ENCODE measurements around the gene CADM2.
"Not testable (repeated sequence)": the region's sequence is repeated elsewhere in the genome, so short reads cannot be mapped to it uniquely, and the experiment has no call there.

The CADM2 gene

DNA sequence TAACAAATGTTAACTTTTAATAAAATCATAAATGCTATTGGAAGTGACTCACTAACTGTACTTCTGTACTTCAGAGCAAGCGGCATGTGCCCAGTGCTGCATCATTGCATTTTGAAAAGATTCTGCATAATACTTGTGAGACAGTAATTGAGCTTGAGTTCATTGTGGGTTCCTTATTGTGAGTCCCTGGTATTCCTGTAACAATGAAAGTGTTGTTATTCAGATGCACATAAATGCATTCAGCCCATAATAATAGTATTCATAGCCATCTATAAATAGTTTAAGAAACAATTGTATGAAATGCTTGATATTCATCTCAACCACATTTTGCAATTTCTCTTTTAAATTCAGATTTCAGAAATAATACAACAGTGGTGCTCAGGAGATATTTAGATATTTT is 976.4 kb downstream of the CADM2 start:
- no peak overlapping the region for H3K4me3 Mint-ChIP-seq
- no peaks in the 10 kb centered on the region for H3K36me3 Mint-ChIP-seq (ENCODE audit: low read depth)
- intact Hi-C loops (cut with micrococcal nuclease) = no loop called here
- H3K27me3 Mint-ChIP-seq = no peaks in the 10 kb centered on the region
- H3K9me3 Mint-ChIP-seq = no peaks in the 10 kb centered on the region
- no peaks in the 10 kb centered on the region for H3K4me1 Mint-ChIP-seq (ENCODE audit: low read depth)
- no peak overlapping the region for H3K27ac Mint-ChIP-seq

DNA sequence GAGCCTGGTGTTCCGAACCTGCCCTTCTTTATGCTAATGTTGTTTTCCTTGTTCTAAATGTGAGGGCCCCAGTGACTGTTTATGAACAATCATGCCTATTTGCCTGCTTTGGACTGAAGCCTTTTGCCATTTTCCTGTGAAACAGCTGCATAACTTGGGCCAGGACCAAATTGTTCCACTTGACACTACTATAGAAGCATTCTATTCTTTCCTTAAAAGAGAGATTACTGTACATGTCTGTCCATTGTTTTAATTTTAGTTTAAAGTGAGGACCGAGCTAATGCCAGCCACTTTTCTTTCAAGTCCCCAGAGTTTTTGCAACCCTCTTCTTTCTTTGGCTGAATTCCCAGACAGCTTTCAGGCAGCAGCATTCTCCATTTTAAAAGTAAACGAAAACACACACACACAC is 980.3 kb downstream of the CADM2 start:
- peaks cover 6% of the 10 kb centered on the region for H3K9me3 Mint-ChIP-seq
- intact Hi-C loops (cut with micrococcal nuclease) = no loop called here
- no peaks in the 10 kb centered on the region for H3K27me3 Mint-ChIP-seq

DNA sequence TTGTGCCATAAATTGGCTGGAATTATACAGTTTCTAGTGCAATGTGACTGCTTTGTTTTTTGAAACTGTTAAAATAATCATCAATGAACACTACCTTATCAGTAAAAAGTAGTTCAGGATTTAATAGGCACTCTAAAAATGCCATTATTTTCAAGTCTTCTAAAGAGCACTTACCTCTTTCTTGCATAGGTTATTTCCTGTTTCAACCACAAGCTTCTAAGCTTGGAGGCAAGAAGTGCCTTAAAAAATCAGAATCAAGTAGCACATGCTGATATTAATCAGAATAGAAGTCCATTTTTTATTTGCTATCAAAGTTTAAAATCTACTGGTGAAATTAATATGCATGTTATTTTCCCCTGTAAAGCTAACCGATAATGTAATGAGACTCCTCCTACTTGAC is 991.6 kb downstream of the CADM2 start:
- Mint-ChIP-seq H3K27me3 (no peaks in the 10 kb centered on the region), H3K4me3 (no peak overlapping the region), H3K4me1 (ENCODE audit: low read depth) (no peaks in the 10 kb centered on the region), H3K36me3 (ENCODE audit: low read depth) (no peaks in the 10 kb centered on the region), H3K27ac (no peak overlapping the region), H3K9me3 (peaks cover under 1% of the 10 kb centered on the region)
- intact Hi-C loops (cut with micrococcal nuclease) = no loop called here

More for the DNA sequence above, 980.3 kb downstream of the CADM2 start:
- Mint-ChIP-seq H3K4me1 (ENCODE audit: low read depth) (no peaks in the 10 kb centered on the region), H3K4me3 (no peak overlapping the region), H3K27ac (no peak overlapping the region), H3K36me3 (ENCODE audit: low read depth) (no peaks in the 10 kb centered on the region)

DNA sequence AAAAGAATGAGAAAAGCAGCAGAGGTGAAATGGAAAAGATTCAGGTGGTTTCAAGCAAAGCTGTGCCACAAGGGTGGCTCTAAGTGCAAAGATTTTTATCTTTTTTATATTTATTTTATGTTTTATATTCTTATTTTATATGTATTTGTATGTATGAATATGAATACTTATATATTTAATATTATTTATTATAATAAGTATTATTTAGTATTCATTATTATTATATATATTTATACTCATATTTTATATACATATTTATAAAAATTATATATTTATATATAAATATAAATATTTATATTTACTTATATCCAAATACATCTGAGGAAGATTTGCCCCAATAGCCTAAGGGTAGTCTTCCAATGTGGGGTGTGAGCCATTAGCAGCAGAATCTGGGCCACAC is 1002.0 kb downstream of the CADM2 start:
- H3K4me1 Mint-ChIP-seq (ENCODE audit: low read depth) = no peaks in the 10 kb centered on the region

DNA sequence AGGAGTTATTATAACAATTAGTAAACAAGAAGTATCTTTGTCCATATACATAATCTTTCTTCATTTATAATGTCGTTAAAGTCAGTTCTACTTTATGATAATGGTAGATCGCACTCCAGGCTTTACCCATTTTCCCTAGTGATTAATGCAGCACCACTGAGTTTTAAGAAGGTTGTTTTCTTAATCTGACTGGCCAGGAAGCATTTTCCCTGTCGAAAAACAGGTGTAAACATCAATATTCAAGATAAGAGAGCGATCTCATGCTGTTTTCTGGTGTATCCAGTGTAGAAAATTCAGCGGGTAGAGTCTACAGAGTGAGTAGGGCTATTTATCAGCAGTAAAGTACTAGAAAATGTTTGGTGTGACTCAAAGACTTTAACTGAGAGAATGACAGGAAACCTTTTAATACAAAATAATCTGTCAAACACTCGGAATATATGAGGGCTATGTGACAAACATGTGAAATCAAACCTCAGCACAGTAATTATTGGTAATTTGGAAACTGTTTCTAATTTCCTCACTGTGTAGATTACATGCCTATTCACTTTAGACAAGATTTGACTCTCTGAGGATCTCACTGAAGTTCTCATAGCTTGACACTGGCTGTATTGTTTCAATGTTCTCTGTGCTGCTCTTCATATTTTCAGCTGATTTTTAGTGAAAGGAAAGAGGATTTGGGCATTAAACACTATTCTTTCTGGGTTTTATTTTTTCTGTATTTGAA is 1019.0 kb downstream of the CADM2 start:
- H3K9me3 Mint-ChIP-seq = no peaks in the 10 kb centered on the region
- no peak overlapping the region for H3K27ac Mint-ChIP-seq
- H3K36me3 Mint-ChIP-seq (ENCODE audit: low read depth) = no peaks in the 10 kb centered on the region
- H3K4me1 Mint-ChIP-seq (ENCODE audit: low read depth) = no peaks in the 10 kb centered on the region
- H3K4me3 Mint-ChIP-seq = no peak overlapping the region
- intact Hi-C loops (cut with micrococcal nuclease) = no loop called here
- H3K27me3 Mint-ChIP-seq = no peaks in the 10 kb centered on the region

More for the DNA sequence above, 1002.0 kb downstream of the CADM2 start:
- no peaks in the 10 kb centered on the region for H3K27me3 Mint-ChIP-seq
- H3K9me3 Mint-ChIP-seq = no peaks in the 10 kb centered on the region
- H3K36me3 Mint-ChIP-seq (ENCODE audit: low read depth) = no peaks in the 10 kb centered on the region
- no peak overlapping the region for H3K4me3 Mint-ChIP-seq
- no peak overlapping the region for H3K27ac Mint-ChIP-seq
- intact Hi-C loops (cut with micrococcal nuclease) = no loop called here

DNA sequence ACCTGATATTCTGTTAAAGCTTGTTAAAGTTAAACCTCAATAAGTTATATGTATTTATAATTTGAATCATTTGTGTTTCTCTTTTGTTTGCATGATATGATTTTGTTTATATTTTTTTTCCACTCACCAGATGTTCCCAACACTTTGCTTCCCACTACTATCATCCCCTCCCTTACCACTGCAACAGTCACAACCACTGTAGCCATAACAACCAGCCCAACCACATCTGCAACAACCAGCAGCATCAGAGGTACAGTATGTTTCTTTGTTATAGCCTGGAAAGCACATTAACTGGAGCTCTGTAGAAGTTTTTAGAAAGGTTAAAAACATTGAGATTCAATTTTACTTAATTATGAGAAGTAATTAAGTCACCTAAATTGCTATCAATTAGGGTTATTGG is 1020.2 kb downstream of the CADM2 start:
- H3K4me3 Mint-ChIP-seq = no peak overlapping the region
- no peaks in the 10 kb centered on the region for H3K9me3 Mint-ChIP-seq
- H3K27ac Mint-ChIP-seq = no peak overlapping the region
- no peaks in the 10 kb centered on the region for H3K4me1 Mint-ChIP-seq (ENCODE audit: low read depth)
- H3K27me3 Mint-ChIP-seq = no peaks in the 10 kb centered on the region
- intact Hi-C loops (cut with micrococcal nuclease) = no loop called here
- H3K36me3 Mint-ChIP-seq (ENCODE audit: low read depth) = no peaks in the 10 kb centered on the region

DNA sequence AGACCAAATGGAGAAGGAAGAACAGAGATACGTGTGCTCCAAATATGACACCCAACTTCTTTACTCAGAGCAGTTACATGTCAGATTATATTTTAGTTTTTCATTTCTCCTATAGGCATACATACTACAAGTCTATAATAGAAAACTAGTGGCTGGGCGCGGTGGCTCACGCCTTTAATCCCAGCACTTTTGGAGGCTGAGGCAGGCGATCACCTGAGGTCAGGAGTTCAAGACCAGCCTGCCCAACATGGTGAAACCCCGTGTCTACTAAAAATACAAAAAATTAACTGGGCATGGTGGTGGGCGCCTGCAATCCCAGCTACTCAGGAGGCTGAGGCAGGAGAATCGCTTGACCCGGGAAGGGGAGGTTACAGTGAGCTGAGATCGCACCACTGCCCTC is 1030.8 kb downstream of the CADM2 start:
- H3K9me3 Mint-ChIP-seq; H3K36me3 Mint-ChIP-seq (ENCODE audit: low read depth); H3K27me3 Mint-ChIP-seq; H3K4me3 Mint-ChIP-seq; H3K4me1 Mint-ChIP-seq (ENCODE audit: low read depth); H3K27ac Mint-ChIP-seq; intact Hi-C loops (cut with micrococcal nuclease): not testable (repeated sequence)

DNA sequence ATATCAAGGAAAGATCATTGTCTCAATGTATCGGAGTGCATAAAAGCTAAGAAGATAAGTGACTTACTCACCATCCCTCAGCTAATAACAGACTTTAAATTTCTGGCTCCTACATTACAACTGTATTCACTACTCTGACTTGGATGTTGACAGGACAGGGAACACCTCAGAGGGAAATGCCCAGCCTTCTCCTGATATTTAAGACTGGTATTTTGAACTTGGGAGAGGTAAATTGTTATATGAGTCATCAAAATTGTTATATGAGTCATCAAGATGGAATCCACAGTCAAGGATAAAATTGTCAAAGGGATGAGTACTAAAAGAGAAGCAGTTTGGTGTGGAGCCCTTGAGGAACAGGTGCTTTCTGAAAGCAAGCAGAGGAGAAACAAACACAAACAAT is 1070.8 kb downstream of the CADM2 start:
- Mint-ChIP-seq H3K4me3 (no peak overlapping the region), H3K27me3 (no peaks in the 10 kb centered on the region), H3K4me1 (ENCODE audit: low read depth) (no peaks in the 10 kb centered on the region), H3K27ac (no peak overlapping the region), H3K9me3 (no peaks in the 10 kb centered on the region), H3K36me3 (ENCODE audit: low read depth) (no peaks in the 10 kb centered on the region)
- intact Hi-C loops (cut with micrococcal nuclease) = no loop called here

DNA sequence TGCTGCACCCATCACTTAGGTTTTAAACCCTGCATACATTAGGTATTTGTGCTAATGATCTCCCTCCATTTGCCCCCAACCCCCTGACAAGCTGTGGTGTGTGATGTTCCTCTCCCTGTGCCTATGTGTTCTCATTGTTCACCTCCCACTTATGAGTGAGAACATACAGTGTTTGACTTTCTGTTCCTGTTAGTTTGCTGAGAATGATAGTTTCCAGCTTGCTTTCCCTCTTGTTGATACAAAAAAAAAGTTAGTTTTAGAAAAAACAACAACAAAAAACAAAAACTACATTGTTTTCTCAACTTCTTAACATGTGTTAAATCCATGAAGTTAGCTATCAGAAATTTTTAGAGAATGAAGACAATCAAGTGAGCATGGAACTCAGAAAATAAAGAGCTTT is 1079.1 kb downstream of the CADM2 start:
- Mint-ChIP-seq H3K9me3 (peaks cover 34% of the 10 kb centered on the region), H3K4me1 (ENCODE audit: low read depth) (no peaks in the 10 kb centered on the region), H3K4me3 (no peak overlapping the region), H3K36me3 (ENCODE audit: low read depth) (no peaks in the 10 kb centered on the region), H3K27me3 (no peaks in the 10 kb centered on the region), H3K27ac (no peak overlapping the region)
- intact Hi-C loops (cut with micrococcal nuclease) = no loop called here

DNA sequence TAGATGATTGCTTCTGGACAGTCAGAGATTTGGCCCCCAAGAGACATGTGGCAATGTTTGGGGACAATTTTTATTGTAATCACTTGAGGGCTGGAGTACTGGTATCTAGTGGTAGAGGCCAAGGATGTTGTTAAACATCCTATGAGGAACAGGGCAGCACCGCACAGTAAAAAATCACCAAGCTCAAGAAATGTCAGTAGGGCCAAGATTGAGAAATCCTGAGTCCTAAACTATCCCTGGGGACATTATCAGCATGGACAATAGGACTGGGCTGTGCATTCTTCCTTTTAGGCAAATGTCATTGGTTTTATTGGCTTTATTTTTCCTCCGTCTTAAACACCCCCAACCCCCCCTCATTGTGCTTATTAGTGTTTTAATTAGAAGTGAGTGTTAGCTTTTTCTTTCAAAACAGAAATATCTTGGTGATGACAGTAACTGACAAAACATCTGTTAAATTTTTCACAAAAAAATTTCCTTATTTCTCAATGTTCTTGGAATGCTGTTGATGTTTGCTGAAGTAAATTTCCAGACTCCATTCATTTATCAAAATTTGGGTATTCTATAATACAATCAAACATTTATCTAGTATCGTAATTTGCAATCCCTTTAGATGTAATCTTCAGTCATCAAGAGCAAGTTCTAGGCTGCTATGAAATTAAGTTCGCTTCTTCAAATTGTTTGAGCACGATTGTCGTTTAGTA is 1087.8 kb downstream of the CADM2 start:
- no peak overlapping the region for H3K4me3 Mint-ChIP-seq

DNA sequence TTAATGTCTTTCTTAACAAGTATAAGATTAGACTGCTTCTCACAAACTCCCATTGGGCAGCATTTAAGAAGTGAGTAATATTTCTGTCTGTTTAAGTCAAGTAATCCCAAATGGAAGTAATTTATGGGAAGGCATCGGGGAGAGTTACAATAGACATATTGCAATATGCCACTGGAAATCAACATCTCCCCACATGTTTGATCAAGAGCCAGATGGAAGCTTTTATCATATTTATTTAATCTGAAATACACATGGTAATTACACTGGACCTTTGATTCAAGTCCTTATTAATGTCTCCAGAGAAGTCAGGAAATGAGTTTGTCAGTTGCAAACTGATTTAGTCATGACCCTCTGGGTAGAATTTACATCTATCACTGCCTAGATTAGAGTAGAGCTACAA is 1088.4 kb downstream of the CADM2 start:
- no peaks in the 10 kb centered on the region for H3K36me3 Mint-ChIP-seq (ENCODE audit: low read depth)
- no peak overlapping the region for H3K27ac Mint-ChIP-seq
- H3K27me3 Mint-ChIP-seq = no peaks in the 10 kb centered on the region
- no peaks in the 10 kb centered on the region for H3K4me1 Mint-ChIP-seq (ENCODE audit: low read depth)
- H3K9me3 Mint-ChIP-seq = peaks cover 2% of the 10 kb centered on the region
- intact Hi-C loops (cut with micrococcal nuclease) = no loop called here
- no peak overlapping the region for H3K4me3 Mint-ChIP-seq

More for the DNA sequence above, 1087.8 kb downstream of the CADM2 start:
- Mint-ChIP-seq H3K36me3 (ENCODE audit: low read depth) (no peaks in the 10 kb centered on the region), H3K27ac (no peak overlapping the region), H3K4me1 (ENCODE audit: low read depth) (no peaks in the 10 kb centered on the region), H3K9me3 (peaks cover 8% of the 10 kb centered on the region), H3K27me3 (no peaks in the 10 kb centered on the region)
- intact Hi-C loops (cut with micrococcal nuclease) = no loop called here

DNA sequence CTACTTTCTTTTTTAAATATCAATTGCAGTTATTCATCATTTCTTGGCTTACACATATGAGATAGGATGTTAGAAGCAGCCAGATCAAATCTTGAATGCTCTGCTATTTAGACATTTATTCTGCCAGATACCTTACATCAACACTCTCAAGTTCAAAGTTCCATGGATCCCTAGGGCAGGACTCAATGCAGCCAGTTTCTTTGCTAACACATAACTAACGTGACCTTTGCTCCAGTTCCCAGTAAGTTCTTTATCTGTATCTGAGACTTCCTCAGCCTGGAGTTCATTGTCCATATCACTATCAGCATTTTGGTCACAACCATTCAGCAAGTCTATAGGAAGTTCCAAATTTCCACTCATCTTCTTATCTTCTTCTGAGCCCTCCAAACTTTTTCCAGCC is 1092.3 kb downstream of the CADM2 start:
- Mint-ChIP-seq H3K9me3 (no peaks in the 10 kb centered on the region), H3K36me3 (ENCODE audit: low read depth) (no peaks in the 10 kb centered on the region), H3K4me3 (no peak overlapping the region), H3K27ac (no peak overlapping the region), H3K4me1 (ENCODE audit: low read depth) (no peaks in the 10 kb centered on the region), H3K27me3 (no peaks in the 10 kb centered on the region)
- intact Hi-C loops (cut with micrococcal nuclease) = no loop called here

DNA sequence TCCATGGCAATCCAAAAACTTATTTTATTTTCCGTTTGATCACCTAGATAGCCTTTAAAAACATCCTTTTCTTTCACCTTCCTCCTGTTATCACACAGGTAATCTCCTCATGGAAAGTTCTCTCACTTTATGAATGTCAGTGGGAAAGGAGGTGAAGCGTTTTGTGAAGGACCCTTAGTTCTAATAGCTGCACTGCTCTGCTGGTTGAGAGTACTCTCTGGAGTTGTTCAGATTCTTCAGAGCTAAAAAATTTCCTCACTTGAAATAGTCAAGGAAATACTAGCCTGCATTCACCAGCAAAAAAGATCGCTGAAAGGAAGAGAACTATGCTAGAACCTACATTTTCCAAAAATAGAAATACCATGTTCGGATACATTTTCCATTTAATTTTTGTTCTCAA is 1097.2 kb downstream of the CADM2 start:
- Mint-ChIP-seq H3K4me3 (no peak overlapping the region), H3K9me3 (no peaks in the 10 kb centered on the region), H3K36me3 (ENCODE audit: low read depth) (no peaks in the 10 kb centered on the region), H3K4me1 (ENCODE audit: low read depth) (no peaks in the 10 kb centered on the region), H3K27ac (no peak overlapping the region), H3K27me3 (no peaks in the 10 kb centered on the region)
- intact Hi-C loops (cut with micrococcal nuclease) = no loop called here

DNA sequence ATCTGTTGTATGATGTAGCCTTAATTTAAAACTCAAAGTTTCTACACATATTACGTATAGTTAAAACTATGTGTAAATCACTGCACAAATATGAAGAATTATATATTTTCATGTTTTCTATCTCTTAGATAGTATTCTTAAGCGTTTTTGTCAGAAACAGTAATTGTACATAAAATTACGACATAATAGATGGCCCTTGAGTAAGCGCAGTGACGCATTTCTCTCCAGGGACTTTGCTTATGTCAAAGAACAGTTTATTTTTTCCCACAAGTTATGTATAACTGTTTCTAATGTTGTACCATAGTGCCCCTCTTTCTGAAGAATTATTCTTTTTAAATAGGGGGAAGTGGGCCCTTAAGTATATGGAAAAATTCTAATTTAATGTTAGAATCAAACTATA is 1098.2 kb downstream of the CADM2 start:
- no peaks in the 10 kb centered on the region for H3K27me3 Mint-ChIP-seq
- intact Hi-C loops (cut with micrococcal nuclease) = no loop called here
- no peaks in the 10 kb centered on the region for H3K9me3 Mint-ChIP-seq
- no peak overlapping the region for H3K4me3 Mint-ChIP-seq
- H3K36me3 Mint-ChIP-seq (ENCODE audit: low read depth) = no peaks in the 10 kb centered on the region
- H3K4me1 Mint-ChIP-seq (ENCODE audit: low read depth) = no peaks in the 10 kb centered on the region
- no peak overlapping the region for H3K27ac Mint-ChIP-seq

DNA sequence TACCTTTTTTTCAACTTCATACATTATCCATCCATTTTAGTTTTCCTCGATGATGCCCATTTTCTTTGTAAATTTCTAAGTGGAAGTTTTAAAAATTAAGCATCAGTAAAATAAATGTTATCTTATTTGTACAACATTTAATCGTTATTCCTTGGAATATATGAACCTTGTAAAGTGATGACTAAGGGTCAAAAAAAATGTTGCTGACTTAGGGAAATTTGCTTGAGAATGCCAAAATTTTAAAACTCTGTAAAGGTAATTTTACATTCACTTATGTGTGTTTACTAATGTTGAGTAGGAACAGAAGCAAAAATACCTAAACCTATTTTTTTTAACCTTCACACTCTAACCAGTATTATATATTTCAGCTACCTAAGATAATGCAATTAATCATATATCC is 1115.0 kb downstream of the CADM2 start:
- no peaks in the 10 kb centered on the region for H3K4me1 Mint-ChIP-seq (ENCODE audit: low read depth)
- H3K36me3 Mint-ChIP-seq (ENCODE audit: low read depth) = no peaks in the 10 kb centered on the region
- H3K27me3 Mint-ChIP-seq = no peaks in the 10 kb centered on the region
- intact Hi-C loops (cut with micrococcal nuclease) = no loop called here
- no peak overlapping the region for H3K4me3 Mint-ChIP-seq
- no peaks in the 10 kb centered on the region for H3K9me3 Mint-ChIP-seq
- no peak overlapping the region for H3K27ac Mint-ChIP-seq

Measured in dendritic cell treated with granulocyte-macrophage colony-stimulating factor and Interleukin-4, amounts not matched to agents 40 ng/mL and 50 ng/mL, for 4 days (primary cell).